Stomach (tissue), 4 donors: ENCODE data around the gene ABLIM3.

Experiments used
- POLR2A ChIP-seq, 4 donors: fragments of 450-650 bp; IDR thresholded peaks; one replicate each; pipeline ENCODE4 v1.6.1; 2016; ENCODE audit warnings: antibody characterized with exemption in 4 of 4, control low read depth in 2 of 4, mild to moderate bottlenecking in 1 of 4, moderate library complexity in 1 of 4
- POLR2AphosphoS5 ChIP-seq, 3 donors: sonication (generic); formaldehyde crosslinking; IDR thresholded peaks; one replicate each; pipeline ENCODE4 v1.6.1; 2016; ENCODE audit warnings: antibody characterized with exemption in 3 of 3
- TF ChIP-seq, protein P1 (sequence below), 7 experiments: fragments of 450-650 bp in 4 of 7; fragments of 200-600 bp in 3 of 7; sonication (generic) in 3 of 7; IDR thresholded peaks; one replicate each; pipeline ENCODE4 v1.5.1; 2016 to 2019; ENCODE audit warnings: antibody characterized with exemption in 7 of 7, control low read depth in 2 of 7, mild to moderate bottlenecking in 1 of 7

GRCh38 chr5:149246906-149247305 is 105.6 kb downstream of the ABLIM3 start:
- TF ChIP-seq, protein P1, sequence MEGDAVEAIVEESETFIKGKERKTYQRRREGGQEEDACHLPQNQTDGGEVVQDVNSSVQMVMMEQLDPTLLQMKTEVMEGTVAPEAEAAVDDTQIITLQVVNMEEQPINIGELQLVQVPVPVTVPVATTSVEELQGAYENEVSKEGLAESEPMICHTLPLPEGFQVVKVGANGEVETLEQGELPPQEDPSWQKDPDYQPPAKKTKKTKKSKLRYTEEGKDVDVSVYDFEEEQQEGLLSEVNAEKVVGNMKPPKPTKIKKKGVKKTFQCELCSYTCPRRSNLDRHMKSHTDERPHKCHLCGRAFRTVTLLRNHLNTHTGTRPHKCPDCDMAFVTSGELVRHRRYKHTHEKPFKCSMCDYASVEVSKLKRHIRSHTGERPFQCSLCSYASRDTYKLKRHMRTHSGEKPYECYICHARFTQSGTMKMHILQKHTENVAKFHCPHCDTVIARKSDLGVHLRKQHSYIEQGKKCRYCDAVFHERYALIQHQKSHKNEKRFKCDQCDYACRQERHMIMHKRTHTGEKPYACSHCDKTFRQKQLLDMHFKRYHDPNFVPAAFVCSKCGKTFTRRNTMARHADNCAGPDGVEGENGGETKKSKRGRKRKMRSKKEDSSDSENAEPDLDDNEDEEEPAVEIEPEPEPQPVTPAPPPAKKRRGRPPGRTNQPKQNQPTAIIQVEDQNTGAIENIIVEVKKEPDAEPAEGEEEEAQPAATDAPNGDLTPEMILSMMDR (IDR thresholded peaks at IDR 0.05): no peak
- no peak for TF ChIP-seq POLR2A (IDR thresholded peaks at IDR 0.05)
- TF ChIP-seq POLR2AphosphoS5 (IDR thresholded peaks at IDR 0.05): no peak
